Esophagus (tissue), 2 donors: ENCODE data around the gene ATP7A. TPM values are rescaled to one million over a fixed set of nuclear protein-coding genes. Genes with fewer than 3 reads are reported as not detected.
"Not testable (repeated sequence)": the region's sequence is repeated elsewhere in the genome, so short reads cannot be mapped to it uniquely, and the experiment has no call there.

ENCODE experiments used
- H3K27ac ChIP-seq, 2 donors: one replicate each; pipeline ENCODE4 v1.5.1; 2013; ENCODE audit warnings: low read depth in 2 of 2, mild to moderate bottlenecking in 2 of 2, inconsistent platforms in 1 of 2, low read length in 1 of 2, moderate library complexity in 1 of 2
- H3K27me3 ChIP-seq, 2 donors: one replicate each; pipeline ENCODE4 v1.6.1; 2013; ENCODE audit warnings: low read length in 2 of 2, control low read depth in 1 of 2, mild to moderate bottlenecking in 1 of 2; ENCODE audit not compliant: insufficient read depth in 2 of 2, control insufficient read depth in 1 of 2
- H3K36me3 ChIP-seq, 2 donors: one replicate each; pipeline ENCODE4 v1.6.1; 2013; ENCODE audit warnings: low read length in 1 of 2; ENCODE audit not compliant: control insufficient read depth in 2 of 2, insufficient read depth in 2 of 2
- H3K4me1 ChIP-seq, 2 donors: one replicate each; pipeline ENCODE4 v1.6.1; 2013; ENCODE audit warnings: low read length in 1 of 2; ENCODE audit not compliant: control insufficient read depth in 2 of 2, insufficient read depth in 2 of 2
- H3K4me3 ChIP-seq, 2 donors: one replicate each; pipeline ENCODE4 v1.5.1; 2013; ENCODE audit warnings: low read length in 2 of 2, mild to moderate bottlenecking in 2 of 2, low read depth in 1 of 2, moderate library complexity in 1 of 2
- H3K9me3 ChIP-seq, 2 donors: one replicate each; pipeline ENCODE4 v1.6.1; 2013; ENCODE audit warnings: mild to moderate bottlenecking in 2 of 2, low read depth in 1 of 2, low read length in 1 of 2, moderate library complexity in 1 of 2; ENCODE audit not compliant: control insufficient read depth in 2 of 2, insufficient read depth in 1 of 2
- WGBS, 2 donors: extraction: QIAGEN DNeasy Blood & Tissue Kit; methylation state at CpG; one replicate each; pipeline ENCODE4 v1.1.7; 2013; 5-methylcytosine and 5-hydroxymethylcytosine counted together
- polyA plus RNA-seq, 2 donors: library from polyadenylated mRNA; stranded (reverse); fragments of 200-250 nt; gene quantifications; one replicate each; pipeline ENCODE4 v1.2.3, GENCODE V29; 2013
- donor health status: healthy with polysubstance abuse.
- donor health status: Bipolar disorder and iron deficiency.

Gene ATP7A
- polyA plus RNA-seq, 2 donors: 2.1 to 2.7 TPM

DNA sequence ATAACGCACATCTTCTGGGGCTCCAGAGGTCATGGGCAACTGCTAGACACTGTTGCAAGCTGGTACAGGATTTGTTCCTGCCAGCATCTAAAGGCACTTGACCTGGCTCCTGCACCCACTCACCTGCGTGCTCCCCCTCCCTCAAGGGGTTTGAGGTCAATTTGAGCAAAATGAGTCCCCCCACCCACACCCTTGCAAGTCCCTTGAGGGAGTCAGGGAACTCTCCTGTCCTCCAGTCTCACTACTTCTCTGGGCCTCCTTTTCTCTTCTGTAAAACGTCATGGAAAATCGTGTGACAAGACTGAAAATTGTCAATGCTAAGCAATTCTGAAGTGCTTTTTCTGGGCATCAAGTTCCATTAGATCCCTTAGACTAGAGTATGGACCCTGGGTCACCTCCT lies 153.7 kb downstream of the ATP7A start:
- H3K27ac ChIP-seq: no peak overlapping the region
- WGBS, 2 donors: 46 to 87% methylated on average over 4 of the region's 4 CpGs
- H3K36me3 ChIP-seq: no peaks in the 10 kb centered on the region
- no peaks in the 10 kb centered on the region for H3K27me3 ChIP-seq
- H3K4me1 ChIP-seq: no peaks in the 10 kb centered on the region
- H3K4me3 ChIP-seq: no peak overlapping the region
- no peaks in the 10 kb centered on the region for H3K9me3 ChIP-seq

GRCh38 chrX:78064698-78065601 lies 154.5 kb downstream of the ATP7A start:
- H3K4me3 ChIP-seq, H3K4me1 ChIP-seq, H3K9me3 ChIP-seq, H3K36me3 ChIP-seq, H3K27me3 ChIP-seq: not testable (repeated sequence)
- H3K27ac ChIP-seq: peak overlapping the region; percentile 38 to 63
- WGBS, 2 donors: 68 to 74% methylated on average over 6 of the region's 6 CpGs

DNA sequence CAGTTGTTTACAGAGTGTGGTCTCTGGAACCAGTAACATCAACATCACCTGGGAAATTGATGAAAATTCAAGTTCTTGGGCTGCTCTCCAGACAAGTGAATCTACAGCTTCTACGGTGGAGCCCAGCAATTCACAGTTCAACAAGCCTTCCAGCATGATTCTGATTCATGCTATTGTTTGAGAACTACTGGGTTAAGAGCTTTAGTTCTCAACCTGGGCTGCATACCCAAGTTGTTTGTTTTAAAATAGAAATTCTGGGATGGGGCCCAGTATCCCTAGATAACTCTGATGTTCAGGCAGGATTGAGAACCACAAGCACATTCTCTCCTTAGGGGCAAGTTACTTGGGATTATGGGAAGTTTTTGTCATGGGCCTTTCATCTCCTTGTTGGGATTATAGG lies 155.6 kb downstream of the ATP7A start:
- H3K36me3 ChIP-seq: no peaks in the 10 kb centered on the region
- no peaks in the 10 kb centered on the region for H3K9me3 ChIP-seq
- no peaks in the 10 kb centered on the region for H3K4me1 ChIP-seq
- no peak overlapping the region for H3K4me3 ChIP-seq
- no peaks in the 10 kb centered on the region for H3K27me3 ChIP-seq
- WGBS, 2 donors: 47 to 55% methylated on average over 1 of the region's 1 CpG
- H3K27ac ChIP-seq: no peak overlapping the region

DNA sequence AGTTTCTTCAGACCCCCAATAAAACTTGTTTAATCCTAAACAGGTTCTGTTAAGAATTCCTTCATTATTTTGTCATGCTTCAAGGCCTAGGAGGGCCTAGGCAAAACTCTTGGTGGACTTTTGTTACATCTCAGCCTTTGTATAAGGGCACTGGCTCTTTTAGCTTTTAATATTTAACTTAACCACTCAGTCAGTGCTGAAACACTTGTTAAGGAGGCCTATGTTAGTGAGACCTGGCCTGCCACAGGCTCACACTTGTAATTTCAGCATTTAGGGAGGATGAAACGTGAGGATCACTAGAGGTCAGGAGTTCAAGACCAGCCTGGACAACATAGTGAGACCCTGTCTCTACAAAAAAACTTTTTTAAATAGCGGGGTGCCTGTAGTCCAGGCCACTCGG lies 160.8 kb downstream of the ATP7A start:
- Histone ChIP-seq H3K4me3 (no peak overlapping the region), H3K4me1 (no peaks in the 10 kb centered on the region), H3K27ac (no peak overlapping the region), H3K27me3 (no peaks in the 10 kb centered on the region), H3K9me3 (no peaks in the 10 kb centered on the region), H3K36me3 (no peaks in the 10 kb centered on the region)
- 74 to 92% methylated on average over 3 of the region's 3 CpGs for WGBS, 2 donors

DNA sequence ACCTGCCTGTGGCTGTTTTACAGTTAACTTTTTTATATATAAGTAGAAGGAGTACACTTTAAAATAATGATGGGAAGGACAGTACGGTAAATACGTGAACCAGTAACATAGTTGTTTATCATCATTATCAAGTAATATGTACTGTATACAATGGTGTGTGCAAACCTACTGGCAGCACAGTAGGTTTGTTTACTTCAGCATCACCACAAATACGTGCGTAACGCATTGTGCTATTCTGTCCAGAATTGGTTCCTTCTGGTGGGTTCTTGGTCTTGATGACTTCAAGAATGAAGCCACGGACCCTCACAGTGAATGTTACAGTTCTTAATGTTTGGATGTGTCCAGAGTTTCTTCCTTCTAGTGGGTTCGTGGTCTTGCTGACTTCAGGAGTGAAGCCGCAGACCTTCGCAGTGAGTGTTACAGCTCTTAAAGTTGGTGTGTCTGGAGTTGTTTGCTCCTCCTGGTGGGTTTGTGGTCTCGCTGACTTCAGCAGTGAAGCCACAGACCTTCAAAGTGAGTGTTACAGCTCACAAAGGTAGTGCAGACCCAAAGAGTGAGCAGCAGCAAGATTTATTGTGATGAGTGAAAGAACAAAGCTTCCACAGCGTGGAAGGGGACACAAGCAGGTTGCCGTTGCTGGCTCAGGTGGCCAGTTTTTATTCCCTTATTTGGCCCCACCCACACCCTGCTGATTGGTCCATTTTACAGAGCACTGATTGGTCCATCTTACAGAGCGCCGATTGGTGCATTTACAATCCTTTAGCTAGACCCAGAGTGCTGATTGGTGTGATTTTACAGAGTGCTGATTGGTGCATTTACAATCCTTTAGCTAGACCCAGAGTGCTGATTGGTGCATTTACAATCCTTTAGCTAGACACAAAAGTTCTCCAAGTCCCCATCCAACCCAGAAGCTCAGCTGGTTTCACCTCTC lies 162.9 kb downstream of the ATP7A start:
- H3K9me3 ChIP-seq: not testable (repeated sequence)
- 82 to 89% methylated on average over 14 of the region's 14 CpGs for WGBS, 2 donors

GRCh38 chrX:78074088-78074487 lies 163.6 kb downstream of the ATP7A start:
- no peak overlapping the region for H3K27ac ChIP-seq
- H3K4me3 ChIP-seq: no peak overlapping the region
- no peaks in the 10 kb centered on the region for H3K9me3 ChIP-seq
- no peaks in the 10 kb centered on the region for H3K4me1 ChIP-seq
- no peaks in the 10 kb centered on the region for H3K36me3 ChIP-seq
- H3K27me3 ChIP-seq: no peaks in the 10 kb centered on the region

More for the DNA sequence above, 162.9 kb downstream of the ATP7A start:
- not testable (repeated sequence) for H3K36me3 ChIP-seq, H3K4me3 ChIP-seq, H3K27ac ChIP-seq, H3K4me1 ChIP-seq, H3K27me3 ChIP-seq

- Histone ChIP-seq H3K4me1 (no peaks in the 10 kb centered on the region), H3K27me3 (no peaks in the 10 kb centered on the region), H3K27ac (no peak overlapping the region), H3K9me3 (no peaks in the 10 kb centered on the region), H3K4me3 (no peak overlapping the region), H3K36me3 (no peaks in the 10 kb centered on the region)
- WGBS, 2 donors: 82 to 88% methylated on average over 5 of the region's 5 CpGs
These were observed 165.4 kb downstream of the ATP7A start for GRCh38 chrX:78075787-78076389.

GRCh38 chrX:78081413-78081812 lies 170.9 kb downstream of the ATP7A start:
- WGBS, 2 donors: 89 to 94% methylated on average over 6 of the region's 6 CpGs
- H3K9me3 ChIP-seq, H3K36me3 ChIP-seq, H3K4me3 ChIP-seq, H3K27ac ChIP-seq, H3K4me1 ChIP-seq, H3K27me3 ChIP-seq: not testable (repeated sequence)

DNA sequence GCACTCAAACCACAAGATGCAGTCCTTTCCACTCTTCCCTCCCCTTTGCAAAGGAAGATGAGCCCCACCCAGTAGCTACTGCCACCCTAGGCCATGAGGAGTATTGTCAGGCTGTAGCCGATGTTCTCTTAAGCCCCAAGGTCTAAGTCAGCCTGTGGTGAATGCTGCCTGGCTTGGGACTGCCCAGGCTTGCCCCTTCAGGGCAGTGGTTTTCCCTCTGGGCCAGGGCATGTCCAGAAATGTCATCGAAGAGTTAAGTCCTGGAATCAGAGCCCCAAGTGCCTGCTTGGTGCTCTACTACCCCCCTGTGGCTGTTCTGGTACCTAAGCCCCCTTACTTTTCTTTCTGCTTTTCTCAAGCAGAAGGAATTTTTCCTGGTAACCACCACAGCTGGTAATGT lies 181.8 kb downstream of the ATP7A start:
- 8 to 37% methylated on average over 2 of the region's 2 CpGs for WGBS, 2 donors
- Histone ChIP-seq H3K27ac (no peak overlapping the region), H3K4me3 (no peak overlapping the region), H3K4me1 (no peaks in the 10 kb centered on the region), H3K27me3 (no peaks in the 10 kb centered on the region), H3K9me3 (no peaks in the 10 kb centered on the region), H3K36me3 (no peaks in the 10 kb centered on the region)
